K562 (cell line): Measurements from ENCODE around the gene MS4A7. TPM values are rescaled to one million over a fixed set of nuclear protein-coding genes. Genes with fewer than 3 reads are reported as not detected.

Experiments used
- DIDO1 ChIP-seq: fragments of 450-650 bp; IDR thresholded peaks from 2 replicates; pipeline ENCODE4 v1.6.1; 2016; ENCODE audit warnings: low read depth, missing biosample characterization, missing genetic modification characterization
- GTF2B ChIP-seq: IDR thresholded peaks from 2 replicates; pipeline ENCODE4 v1.6.1; 2011; ENCODE audit not compliant: insufficient read length; ENCODE audit errors: extremely low read depth
- HOXB6 ChIP-seq: fragments of 250-450 bp; sonication (Bioruptor Pico); IDR thresholded peaks from 2 replicates; pipeline ENCODE4 v1.5.1; 2022; ENCODE audit warnings: mild to moderate bottlenecking, borderline replicate concordance
- ZNF407 ChIP-seq: fragments of 450-650 bp; IDR thresholded peaks from 2 replicates; pipeline ENCODE4 v1.6.1; 2016; ENCODE audit warnings: low read depth
- ZNF695 ChIP-seq: fragments of 450-650 bp; formaldehyde crosslinking; IDR thresholded peaks from 2 replicates; pipeline ENCODE4 v1.4.0; 2020; ENCODE audit warnings: mild to moderate bottlenecking, moderate library complexity
- ZNF77 ChIP-seq: fragments of 250-450 bp; sonication (Bioruptor Pico); IDR thresholded peaks from 2 replicates; pipeline ENCODE4 v1.5.0; 2020
- polyA plus RNA-seq, 8 experiments: library from polyadenylated mRNA; depleted of rRNA in 4 of 8; stranded (reverse) in 5 of 8; unstranded in 3 of 8; fragments of >200 nt; fragmentation: Nextera tagmentation in 2 of 8; fragmentation: Illumina TruSeq in 1 of 8; extraction: Ambion mirVana in 2 of 8; extraction: Trizol in 1 of 8; gene quantifications; 2 replicates each; pipeline versions ENCODE4 v1.2.1 to v1.2.3, GENCODE V29; 2011 to 2014; ENCODE audit warnings: inconsistent platforms in 1 of 8, missing spikeins in 1 of 8
- total RNA-seq, 7 experiments: library from RNA; depleted of rRNA in 6 of 7; stranded (reverse); fragments of >200 nt in 6 of 7; fragmentation: Illumina TruSeq in 2 of 7; extraction: Trizol in 2 of 7; gene quantifications; 2 replicates each; pipeline versions ENCODE4 v1.2.1 to v1.2.3, GENCODE V29; 2011 to 2021; ENCODE audit warnings: low replicate concordance in 1 of 7

Gene MS4A7
- total and polyA plus RNA-seq, 9 of the 15 experiments (the other 6 are each of a cell fraction or from before 2014, with no cell fraction given), result not detected

GRCh38 chr11:60339356-60339755 lies 39.0 kb upstream of the MS4A7 start (continued):
- TF ChIP-seq ZNF407 (no peak), ZNF77 (CRISPR knock-in tag) (no peak), GTF2B (no peak), HOXB6 (CRISPR knock-in tag) (no peak), ZNF695 (CRISPR knock-in tag) (no peak), DIDO1 (no peak)
